Keratinocyte (primary cell): Measurements from ENCODE around the gene CSAG2.

Source experiments
- EZH2 ChIP-seq: IDR thresholded peaks from one replicate; pipeline ENCODE4 v1.6.1; 2012; ENCODE audit warnings: inconsistent platforms, mild to moderate bottlenecking, low read length, moderate library complexity
- TF ChIP-seq, protein P1 (sequence below), 3 experiments: IDR thresholded peaks in 1 of 3; conservative IDR thresholded peaks in 1 of 3; optimal IDR thresholded peaks in 1 of 3; 2 replicates in 2 of 3; 3 replicates in 1 of 3; pipeline versions ENCODE3 to v1.5.1; 2011; ENCODE audit warnings: low read length in 3 of 3, mild to moderate bottlenecking in 3 of 3, moderate library complexity in 2 of 3, control low read depth in 1 of 3, inconsistent platforms in 1 of 3; ENCODE audit not compliant: insufficient read depth in 2 of 3; ENCODE audit errors: extremely low read depth in 1 of 3

- TF ChIP-seq, protein P1, sequence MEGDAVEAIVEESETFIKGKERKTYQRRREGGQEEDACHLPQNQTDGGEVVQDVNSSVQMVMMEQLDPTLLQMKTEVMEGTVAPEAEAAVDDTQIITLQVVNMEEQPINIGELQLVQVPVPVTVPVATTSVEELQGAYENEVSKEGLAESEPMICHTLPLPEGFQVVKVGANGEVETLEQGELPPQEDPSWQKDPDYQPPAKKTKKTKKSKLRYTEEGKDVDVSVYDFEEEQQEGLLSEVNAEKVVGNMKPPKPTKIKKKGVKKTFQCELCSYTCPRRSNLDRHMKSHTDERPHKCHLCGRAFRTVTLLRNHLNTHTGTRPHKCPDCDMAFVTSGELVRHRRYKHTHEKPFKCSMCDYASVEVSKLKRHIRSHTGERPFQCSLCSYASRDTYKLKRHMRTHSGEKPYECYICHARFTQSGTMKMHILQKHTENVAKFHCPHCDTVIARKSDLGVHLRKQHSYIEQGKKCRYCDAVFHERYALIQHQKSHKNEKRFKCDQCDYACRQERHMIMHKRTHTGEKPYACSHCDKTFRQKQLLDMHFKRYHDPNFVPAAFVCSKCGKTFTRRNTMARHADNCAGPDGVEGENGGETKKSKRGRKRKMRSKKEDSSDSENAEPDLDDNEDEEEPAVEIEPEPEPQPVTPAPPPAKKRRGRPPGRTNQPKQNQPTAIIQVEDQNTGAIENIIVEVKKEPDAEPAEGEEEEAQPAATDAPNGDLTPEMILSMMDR (optimal IDR thresholded peaks at IDR 0.05 in 1 of 3, IDR thresholded peaks at IDR 0.05 in 1 of 3, conservative IDR thresholded peaks at IDR 0.05 in 1 of 3; ENCODE audit: extremely low read depth in 1 of 3, insufficient read depth in 2 of 3, low read length in 3 of 3), result no peak
- TF ChIP-seq EZH2, result no peak
These were observed 24.3 kb upstream of the CSAG2 start, which contains the start of the genes CSAG1 and MAGEA12 for GRCh38 chrX:152733261-152733975.
